GM10266 (cell line): ENCODE results near the gene KIAA1328.
A peak's percentile ranks its signal among the peaks of the same experiment; 100 is the strongest.

ENCODE experiments used
- DNase-seq: peaks from one replicate; pipeline ENCODE4 v3.0.0; 2012; ENCODE audit errors: extremely low spot score
- TF ChIP-seq, protein P1 (sequence below): IDR thresholded peaks from 2 replicates; pipeline ENCODE4 v1.5.1; 2012; ENCODE audit warnings: mild to moderate bottlenecking, low read depth; ENCODE audit not compliant: control insufficient read depth, insufficient read depth; ENCODE audit errors: missing control alignments

Gene KIAA1328

DNA sequence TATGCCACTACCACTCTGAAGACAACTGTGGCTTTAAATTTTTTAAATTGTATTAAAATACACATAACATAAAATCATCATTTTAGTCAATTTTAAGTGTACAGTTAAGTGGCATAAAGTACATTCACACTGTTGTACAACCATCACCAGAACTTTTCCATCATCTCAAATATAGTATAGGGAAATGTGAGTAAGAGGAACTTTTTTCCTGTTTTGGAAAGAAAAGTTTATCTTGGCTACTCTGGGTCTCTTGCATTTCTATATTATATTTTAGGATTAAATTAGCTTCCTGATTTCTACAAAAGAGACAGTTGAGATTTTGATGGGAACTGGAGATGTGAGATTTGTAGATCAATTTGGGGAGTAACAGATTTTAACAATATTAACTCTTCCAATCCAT, 3.4 kb upstream of the KIAA1328 start:
- TF ChIP-seq, protein P1, sequence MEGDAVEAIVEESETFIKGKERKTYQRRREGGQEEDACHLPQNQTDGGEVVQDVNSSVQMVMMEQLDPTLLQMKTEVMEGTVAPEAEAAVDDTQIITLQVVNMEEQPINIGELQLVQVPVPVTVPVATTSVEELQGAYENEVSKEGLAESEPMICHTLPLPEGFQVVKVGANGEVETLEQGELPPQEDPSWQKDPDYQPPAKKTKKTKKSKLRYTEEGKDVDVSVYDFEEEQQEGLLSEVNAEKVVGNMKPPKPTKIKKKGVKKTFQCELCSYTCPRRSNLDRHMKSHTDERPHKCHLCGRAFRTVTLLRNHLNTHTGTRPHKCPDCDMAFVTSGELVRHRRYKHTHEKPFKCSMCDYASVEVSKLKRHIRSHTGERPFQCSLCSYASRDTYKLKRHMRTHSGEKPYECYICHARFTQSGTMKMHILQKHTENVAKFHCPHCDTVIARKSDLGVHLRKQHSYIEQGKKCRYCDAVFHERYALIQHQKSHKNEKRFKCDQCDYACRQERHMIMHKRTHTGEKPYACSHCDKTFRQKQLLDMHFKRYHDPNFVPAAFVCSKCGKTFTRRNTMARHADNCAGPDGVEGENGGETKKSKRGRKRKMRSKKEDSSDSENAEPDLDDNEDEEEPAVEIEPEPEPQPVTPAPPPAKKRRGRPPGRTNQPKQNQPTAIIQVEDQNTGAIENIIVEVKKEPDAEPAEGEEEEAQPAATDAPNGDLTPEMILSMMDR, result no peak
- DNase-seq, result no peak

DNA sequence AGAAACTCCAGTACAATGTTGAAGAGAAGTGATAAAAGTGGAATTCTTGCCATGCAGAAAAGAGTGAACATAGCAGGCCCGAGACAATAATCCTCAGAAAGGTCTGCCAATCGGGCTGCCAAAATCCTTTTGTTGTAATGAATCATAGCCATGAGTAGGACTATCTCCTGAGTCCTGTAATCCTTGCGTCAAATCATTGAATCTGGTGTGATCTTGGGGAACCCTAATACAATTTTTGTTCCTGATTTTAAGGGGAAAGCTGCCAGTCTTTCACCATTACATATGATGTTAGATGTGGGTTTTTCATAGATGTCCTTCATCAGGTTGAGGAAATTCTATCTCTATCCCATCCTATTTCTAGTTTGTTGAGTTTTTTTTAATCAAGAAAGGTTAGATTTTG, 2.4 kb upstream of the KIAA1328 start:
- TF ChIP-seq, protein P1, result no peak
- DNase-seq, result no peak

DNA sequence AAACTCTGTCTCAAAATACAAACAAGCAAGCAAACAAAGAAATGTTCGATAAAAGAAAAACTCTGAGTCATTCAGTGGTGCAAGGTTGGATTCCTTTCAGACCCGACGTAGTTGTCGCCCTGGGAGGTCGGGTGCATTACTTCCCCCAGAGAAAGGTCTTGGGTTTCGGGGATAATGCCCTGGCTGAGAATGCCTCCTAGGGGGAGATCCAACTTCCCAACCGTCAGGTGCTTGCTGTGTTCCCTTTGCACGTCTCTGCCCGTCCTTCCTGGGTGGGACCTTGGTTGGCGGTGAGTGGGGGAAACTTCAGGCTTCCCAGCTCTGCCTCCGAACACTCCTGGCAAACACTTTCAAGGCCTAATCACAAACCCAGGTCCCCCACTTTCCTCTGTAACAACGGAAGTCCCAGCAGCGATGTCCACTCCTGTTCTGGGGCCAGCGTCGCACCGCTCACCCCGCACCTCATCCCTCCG, 734 bp upstream of the KIAA1328 start:
- peak; percentile 13 for DNase-seq
- TF ChIP-seq, protein P1, result no peak

DNA sequence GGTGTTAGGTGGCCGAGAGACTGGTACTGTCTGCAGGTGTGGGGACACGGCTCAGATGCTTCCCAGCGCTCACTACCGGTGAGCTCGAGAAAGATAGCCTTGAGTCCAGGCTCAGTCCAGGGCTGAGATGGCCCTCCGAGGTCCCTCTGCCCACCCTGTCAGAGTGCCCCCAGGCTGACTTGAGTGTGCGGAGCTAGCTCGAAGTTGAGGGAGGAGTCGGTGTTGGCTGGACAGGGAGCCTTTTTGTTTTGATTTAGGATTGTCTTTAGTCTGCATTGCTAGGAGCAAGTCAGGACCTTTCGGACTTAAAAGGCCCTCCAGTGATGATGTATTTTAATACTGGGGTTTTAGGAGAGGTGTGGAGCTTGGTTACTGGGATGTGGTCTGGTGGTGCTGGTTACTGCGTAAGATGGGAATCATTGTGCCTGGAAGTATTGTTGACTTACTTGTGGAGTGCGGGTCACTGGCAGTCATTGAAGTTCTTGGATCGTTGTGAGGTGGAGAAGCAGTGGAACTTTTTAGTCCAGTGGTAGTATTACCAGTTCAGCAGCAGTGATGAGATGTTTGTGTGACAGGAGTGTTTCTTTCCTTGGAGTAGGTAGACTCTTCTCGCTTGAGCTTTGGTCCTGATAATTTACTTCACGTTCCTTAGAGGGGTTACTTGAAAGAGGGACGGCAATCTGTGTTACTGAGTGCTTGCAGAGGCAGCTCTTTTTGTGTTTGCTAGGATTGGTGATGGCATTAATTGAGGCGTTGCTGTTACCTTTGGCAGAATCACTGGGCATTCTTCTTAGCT, 633 bp downstream of the KIAA1328 start:
- no peak for DNase-seq
- TF ChIP-seq, protein P1, result no peak

DNA sequence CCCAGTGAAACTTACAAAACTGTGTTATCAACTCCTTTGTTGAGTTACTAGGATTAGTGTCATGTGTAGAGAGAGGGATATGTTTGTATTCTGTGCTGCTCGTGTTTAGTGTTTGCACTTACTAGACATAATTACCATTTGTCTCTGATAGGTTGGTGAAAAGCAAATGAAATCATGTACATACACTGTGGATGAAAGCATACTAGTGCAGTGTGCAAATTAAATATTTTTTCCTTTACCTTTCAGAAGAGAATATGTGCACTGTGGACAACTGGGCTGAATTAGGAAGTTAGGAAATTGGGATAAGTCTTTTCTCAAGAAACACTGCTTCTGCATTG, 1.2 kb downstream of the KIAA1328 start:
- no peak for DNase-seq

DNA sequence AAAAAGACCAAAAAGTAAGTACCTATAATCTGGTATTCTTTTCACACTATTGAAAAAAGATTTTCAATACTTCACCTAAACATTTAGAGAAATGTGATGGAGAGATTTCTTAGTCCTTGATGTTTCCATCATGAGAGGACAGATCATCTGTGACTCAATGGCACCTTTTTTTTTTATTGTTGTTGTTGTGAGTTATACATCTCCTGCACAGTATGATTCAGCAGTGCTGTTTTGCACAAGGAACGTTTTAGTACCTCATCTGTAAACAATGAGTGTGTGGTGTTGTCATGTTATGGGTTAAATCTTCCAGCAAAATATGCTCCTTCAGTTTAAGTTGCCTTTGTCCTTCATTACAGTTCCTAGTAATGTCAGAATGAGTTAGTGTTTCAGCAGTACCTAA, 2.2 kb downstream of the KIAA1328 start:
- no peak for DNase-seq
- TF ChIP-seq, protein P1, result no peak

More for the DNA sequence above, 1.2 kb downstream of the KIAA1328 start:
- TF ChIP-seq, protein P1, result no peak

DNA sequence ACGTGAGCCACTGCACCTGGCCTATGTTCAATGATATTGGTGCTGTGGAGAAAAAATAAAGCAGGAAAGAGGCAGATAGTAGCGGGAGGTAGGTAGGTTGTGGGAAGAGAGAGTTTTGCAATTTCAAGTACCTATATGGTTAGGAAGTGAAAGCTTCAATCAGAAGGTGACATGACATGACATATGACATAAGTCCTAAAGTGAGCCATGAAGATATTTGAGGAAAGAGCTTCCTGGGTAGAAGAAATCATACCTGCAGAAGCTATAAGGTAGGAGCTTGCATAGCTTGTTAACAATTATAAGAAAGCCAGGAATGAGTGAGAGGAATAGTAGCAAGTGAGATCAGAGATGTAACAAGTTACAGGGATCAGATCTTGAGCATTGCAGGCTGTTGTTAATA, 4.2 kb downstream of the KIAA1328 start:
- DNase-seq, result no peak
- TF ChIP-seq, protein P1, result no peak
